ENCODE results near the gene GALNT16.

DNA sequence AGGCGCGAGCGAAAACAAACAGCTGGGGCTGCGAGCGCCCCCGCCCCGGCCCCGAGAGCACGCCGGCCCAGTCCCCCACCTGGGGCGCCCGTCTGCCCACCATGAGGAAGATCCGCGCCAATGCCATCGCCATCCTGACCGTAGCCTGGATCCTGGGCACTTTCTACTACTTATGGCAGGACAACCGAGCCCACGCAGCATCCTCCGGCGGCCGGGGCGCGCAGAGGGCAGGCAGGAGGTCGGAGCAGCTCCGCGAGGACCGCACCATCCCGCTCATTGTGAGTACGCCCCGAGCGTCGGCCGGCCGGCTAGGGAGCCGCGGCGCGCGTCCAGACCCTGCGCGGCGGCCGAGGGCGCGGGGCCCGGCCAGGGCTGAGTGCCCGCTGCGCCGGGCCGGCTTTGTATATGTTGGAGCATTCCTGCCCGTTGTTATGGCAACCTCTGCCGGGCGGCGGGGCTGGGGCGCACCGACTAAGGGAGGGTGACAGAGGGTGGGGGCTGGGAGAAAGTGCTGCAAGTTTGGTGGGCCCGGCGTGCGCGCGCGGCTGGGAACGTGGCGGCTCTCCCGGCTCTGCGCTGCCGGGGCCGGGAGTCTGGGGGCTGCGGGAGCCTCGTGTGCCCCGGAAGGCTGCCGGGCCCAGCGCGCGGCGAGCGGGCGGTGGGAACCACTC is 367 bp downstream of the GALNT16 start:
- TF ChIP-seq, protein P1, sequence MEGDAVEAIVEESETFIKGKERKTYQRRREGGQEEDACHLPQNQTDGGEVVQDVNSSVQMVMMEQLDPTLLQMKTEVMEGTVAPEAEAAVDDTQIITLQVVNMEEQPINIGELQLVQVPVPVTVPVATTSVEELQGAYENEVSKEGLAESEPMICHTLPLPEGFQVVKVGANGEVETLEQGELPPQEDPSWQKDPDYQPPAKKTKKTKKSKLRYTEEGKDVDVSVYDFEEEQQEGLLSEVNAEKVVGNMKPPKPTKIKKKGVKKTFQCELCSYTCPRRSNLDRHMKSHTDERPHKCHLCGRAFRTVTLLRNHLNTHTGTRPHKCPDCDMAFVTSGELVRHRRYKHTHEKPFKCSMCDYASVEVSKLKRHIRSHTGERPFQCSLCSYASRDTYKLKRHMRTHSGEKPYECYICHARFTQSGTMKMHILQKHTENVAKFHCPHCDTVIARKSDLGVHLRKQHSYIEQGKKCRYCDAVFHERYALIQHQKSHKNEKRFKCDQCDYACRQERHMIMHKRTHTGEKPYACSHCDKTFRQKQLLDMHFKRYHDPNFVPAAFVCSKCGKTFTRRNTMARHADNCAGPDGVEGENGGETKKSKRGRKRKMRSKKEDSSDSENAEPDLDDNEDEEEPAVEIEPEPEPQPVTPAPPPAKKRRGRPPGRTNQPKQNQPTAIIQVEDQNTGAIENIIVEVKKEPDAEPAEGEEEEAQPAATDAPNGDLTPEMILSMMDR (conservative IDR thresholded peaks at IDR 0.05; ENCODE audit: low read length): no peak
- TF ChIP-seq EZH2phosphoT487 (IDR thresholded peaks at IDR 0.05; ENCODE audit: borderline replicate concordance, low read depth, low read length): no peak

All from OCI-LY7 (cell line).